Esophagus squamous epithelium (tissue), 4 donors: Measurements from ENCODE around the gene HIPK3.

Experiments used
- POLR2A ChIP-seq, 4 donors: fragments of 450-650 bp; IDR thresholded peaks; one replicate each; pipeline ENCODE4 v1.6.1; 2017; ENCODE audit warnings: antibody characterized with exemption in 4 of 4, mild to moderate bottlenecking in 4 of 4, moderate library complexity in 3 of 4
- TF ChIP-seq, protein P1 (sequence below), 6 experiments: fragments of 450-650 bp in 4 of 6; fragments of 200-600 bp in 2 of 6; sonication (generic) in 2 of 6; IDR thresholded peaks; one replicate each; pipeline ENCODE4 v1.5.1; 2016 to 2019; ENCODE audit warnings: antibody characterized with exemption in 6 of 6, mild to moderate bottlenecking in 4 of 6, moderate library complexity in 4 of 6

DNA sequence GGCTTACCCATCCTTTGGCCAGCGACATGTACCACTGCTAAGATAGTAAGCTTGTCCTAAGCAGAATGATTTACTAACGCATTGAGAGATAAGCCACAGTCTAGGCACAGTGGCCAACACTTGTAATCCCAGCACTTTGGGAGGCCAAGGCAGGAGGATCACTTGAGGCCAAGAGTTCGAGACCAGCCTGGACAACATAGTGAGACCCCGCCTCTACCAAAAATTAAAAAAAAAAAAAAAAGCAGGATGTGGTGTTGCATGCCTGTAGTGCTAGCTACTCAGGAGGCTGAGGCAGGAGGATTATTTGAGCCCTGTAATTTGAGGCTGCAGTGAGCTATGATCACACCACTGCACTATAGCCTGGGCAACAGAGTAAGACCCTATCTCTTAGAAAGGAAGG is 93.1 kb downstream of the HIPK3 start:
- TF ChIP-seq, protein P1, sequence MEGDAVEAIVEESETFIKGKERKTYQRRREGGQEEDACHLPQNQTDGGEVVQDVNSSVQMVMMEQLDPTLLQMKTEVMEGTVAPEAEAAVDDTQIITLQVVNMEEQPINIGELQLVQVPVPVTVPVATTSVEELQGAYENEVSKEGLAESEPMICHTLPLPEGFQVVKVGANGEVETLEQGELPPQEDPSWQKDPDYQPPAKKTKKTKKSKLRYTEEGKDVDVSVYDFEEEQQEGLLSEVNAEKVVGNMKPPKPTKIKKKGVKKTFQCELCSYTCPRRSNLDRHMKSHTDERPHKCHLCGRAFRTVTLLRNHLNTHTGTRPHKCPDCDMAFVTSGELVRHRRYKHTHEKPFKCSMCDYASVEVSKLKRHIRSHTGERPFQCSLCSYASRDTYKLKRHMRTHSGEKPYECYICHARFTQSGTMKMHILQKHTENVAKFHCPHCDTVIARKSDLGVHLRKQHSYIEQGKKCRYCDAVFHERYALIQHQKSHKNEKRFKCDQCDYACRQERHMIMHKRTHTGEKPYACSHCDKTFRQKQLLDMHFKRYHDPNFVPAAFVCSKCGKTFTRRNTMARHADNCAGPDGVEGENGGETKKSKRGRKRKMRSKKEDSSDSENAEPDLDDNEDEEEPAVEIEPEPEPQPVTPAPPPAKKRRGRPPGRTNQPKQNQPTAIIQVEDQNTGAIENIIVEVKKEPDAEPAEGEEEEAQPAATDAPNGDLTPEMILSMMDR (IDR thresholded peaks at IDR 0.05): no peak
- no peak for TF ChIP-seq POLR2A (IDR thresholded peaks at IDR 0.05)
